Hematopoietic multipotent progenitor cell treated with erythropoietin and hydrocortisone succinate and interleukin-3 and kit ligand, for 8 days (in vitro differentiated cells): Measurements from ENCODE around the gene PBRM1.

ENCODE experiments used
- DNase-seq: peaks from one replicate; pipeline ENCODE4 v3.0.0-alpha.2; 2015

The PBRM1 gene

GRCh38 chr3:52663098-52663497 is 22.6 kb downstream of the PBRM1 start:
- no peak for DNase-seq

- DNase-seq, result no peak
Observed at GRCh38 chr3:52660046-52660445, 25.7 kb downstream of the PBRM1 start.

DNA sequence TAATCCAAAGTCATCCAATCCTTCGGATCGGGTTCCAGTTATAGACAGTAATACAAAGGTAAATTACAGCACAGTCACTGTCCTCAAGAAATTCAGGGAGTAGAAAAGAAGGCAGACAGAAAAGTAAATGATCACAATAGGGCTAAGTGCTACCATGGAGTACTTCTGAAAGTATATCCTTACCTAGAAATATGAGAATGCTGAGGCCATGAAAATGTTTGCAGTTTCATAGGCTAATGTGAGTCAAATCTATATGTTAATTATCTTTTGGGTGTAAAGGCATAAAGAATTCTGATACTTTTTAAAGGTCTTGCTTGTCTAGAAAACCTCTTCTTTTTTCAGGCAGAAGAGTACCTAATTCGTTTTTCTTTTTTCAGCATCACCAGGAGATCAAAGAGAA is 29.8 kb downstream of the PBRM1 start:
- DNase-seq, result no peak

GRCh38 chr3:52651592-52651991 is 34.1 kb downstream of the PBRM1 start:
- DNase-seq, result no peak

DNA sequence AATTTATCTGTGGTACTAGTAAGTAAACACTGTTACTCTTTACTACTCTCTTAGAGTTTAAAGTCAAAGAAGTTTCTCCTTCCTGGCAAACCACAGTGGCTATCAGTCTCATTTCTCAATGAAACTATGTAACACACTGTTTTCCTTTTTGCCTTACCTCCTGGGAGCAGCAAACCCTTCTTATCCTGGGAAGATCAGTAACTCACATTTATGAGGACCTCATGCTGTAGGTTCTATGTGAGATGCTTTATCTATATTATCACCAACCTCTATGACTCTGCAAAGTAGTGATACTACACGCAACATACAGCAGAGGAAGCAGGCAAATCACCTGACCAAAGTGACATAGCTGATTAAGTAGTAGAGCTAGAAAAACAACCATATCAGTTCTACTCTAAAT is 35.3 kb downstream of the PBRM1 start:
- peak; percentile 50 for DNase-seq

DNA sequence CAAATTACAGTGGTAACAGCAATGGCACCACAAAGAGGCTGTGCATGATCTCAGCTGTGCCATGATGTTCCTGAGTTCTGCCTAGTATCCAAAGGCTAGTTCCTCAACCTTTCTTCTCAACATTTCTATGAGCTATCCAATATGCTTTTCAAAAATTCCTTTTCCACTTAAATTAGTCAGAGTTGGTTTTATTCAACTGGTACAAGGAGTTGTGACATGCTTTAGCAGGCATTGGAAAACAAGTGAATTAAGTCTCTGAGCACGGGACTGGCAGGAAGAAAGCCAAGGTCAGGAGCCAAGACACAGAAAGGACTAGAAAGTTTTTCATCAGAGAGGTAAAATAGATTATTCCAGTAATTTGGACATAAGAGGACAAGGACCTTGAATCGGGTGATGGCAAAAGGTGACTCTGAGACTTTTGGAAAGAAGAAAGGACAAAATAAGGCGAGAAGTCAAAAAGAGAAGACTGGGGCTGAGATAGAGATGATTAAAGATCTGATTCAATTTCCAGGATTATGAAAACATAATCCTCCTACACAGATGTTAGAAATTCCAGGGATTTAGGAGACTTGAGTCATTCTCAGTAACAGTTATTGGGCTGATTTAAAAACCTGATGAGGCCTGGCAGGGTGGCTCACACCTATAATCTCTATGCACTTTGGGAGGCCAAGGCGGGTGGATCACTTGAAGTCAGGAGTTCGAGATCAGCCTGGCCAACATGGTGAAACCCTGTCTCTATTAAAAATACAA is 36.1 kb downstream of the PBRM1 start:
- DNase-seq, result no peak

DNA sequence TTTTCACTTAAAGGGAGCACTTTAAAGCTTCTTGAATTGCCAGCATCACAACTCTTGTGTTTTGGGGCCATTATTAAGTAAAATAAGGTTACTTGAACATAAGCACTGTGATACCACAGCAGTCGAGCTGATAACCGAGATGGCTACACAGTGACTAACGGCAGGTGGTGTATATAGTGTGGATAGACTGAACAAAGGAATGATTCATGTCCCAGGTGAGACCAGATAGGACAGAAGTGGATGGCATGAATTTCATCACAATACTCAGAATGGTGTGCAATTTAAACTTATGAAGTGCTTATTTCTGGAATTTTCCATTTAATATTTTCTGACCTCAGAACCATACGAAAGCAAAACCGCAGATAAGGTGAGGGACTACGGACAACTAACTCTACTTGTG is 40.2 kb downstream of the PBRM1 start:
- no peak for DNase-seq

DNA sequence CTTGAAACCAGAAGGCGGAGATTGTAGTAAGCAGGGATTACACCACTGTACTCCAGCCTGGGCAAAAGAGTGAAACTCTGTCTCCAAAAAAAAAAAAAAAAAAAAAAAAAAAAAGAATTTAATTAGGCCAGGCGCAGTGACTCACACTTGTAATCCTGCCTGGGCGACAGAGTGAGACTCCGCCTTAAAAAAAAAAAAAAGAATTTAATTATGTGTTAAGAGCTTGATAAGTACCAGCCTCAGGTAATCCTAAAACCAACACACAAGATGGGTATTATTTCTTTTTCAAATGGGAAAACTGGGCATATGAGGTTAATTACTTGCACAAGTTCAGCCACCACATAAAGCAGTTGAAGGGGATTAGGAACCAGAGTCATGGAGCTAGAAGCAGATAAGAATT is 49.0 kb downstream of the PBRM1 start:
- peak; percentile 15 for DNase-seq

DNA sequence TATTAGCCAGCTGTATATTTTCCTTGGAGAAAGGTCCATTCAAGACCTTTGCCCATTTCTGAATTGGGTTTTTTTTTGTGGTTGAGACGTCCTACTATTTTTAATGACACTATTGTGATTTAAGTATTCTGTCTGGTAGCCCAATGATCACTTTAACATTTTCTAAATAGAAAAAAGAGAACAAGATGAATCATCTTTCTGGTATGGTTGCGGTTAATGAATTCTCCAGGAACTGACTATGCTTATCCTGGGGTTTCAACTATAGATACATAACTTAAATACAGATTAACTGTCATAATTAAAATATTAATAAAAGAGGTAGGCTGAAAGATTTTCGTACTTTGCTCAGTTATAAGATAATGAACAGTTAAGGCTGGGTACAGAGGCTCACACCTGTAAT is 51.9 kb downstream of the PBRM1 start:
- DNase-seq, result no peak

DNA sequence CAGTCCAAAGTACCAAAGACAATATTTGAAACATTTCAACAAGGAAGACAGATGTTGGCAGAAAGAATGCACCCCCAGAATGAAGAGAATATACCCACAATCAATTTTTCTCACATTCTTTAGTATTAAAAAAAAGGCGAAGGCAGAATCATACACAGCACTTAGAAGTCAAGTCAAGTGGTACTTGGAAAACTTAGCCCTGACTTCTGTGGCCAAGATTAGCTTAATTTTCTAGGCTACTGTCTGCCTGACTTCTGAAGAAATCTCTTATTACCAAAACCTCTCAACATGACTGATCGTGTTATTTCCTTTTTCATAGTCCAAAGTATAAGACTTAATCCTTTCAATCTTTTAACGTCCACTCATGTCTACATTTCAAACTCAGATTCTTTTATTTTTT is 60.7 kb downstream of the PBRM1 start:
- DNase-seq, result no peak

DNA sequence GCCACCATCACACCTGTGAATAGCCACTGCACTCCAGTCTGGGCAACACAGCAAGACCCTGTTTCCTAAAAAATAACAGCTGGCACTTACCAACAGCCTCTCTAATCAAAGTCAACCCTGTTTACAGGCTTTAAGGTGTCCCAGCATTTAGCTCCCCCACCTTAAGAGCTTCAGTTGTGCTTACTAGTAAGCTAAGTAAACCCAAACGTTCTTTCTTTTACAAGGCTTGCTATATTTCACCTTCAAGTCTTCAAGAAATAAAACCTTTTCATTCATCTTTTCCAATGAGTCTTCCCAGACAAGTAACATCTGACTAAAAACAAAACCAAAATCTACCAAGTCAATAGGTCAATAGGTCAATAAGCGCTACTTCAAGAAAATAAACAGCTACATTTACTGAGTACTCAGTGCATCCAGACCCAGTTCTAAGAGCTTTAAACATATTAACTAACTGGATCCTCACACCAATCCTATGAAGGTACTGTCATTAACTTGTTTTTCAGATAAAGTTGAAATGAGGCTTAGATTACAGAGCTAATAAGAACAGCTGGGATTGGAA is 62.4 kb downstream of the PBRM1 start:
- DNase-seq, result no peak

- DNase-seq, result no peak
Observed at GRCh38 chr3:52620580-52620979, 65.1 kb downstream of the PBRM1 start.

GRCh38 chr3:52615166-52615565 is 70.5 kb downstream of the PBRM1 start:
- no peak for DNase-seq

GRCh38 chr3:52614689-52615088 is 71.0 kb downstream of the PBRM1 start:
- DNase-seq, result no peak

GRCh38 chr3:52609316-52609815 is 76.3 kb downstream of the PBRM1 start:
- no peak for DNase-seq

DNA sequence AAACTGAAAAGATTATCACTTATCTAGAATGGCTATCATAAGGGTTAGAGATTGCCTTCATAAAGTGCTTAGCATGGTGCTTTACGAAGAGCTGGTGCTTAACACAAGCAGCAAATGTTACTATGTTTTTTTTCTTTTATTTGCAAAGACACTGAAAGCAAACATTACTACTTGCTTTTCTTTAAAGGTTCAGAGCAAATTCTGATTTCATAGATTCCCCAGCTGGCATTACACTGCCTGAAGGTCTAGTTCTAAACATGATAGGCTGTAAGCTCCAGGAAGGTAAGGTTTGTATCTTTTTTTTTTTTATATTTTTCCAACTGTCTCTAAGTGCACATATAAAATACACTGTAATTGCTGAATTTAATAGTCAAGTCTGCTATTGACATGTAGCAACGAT is 77.4 kb downstream of the PBRM1 start:
- DNase-seq, result no peak

GRCh38 chr3:52606373-52607085 is 79.2 kb downstream of the PBRM1 start:
- DNase-seq, result peak; percentile 10

DNA sequence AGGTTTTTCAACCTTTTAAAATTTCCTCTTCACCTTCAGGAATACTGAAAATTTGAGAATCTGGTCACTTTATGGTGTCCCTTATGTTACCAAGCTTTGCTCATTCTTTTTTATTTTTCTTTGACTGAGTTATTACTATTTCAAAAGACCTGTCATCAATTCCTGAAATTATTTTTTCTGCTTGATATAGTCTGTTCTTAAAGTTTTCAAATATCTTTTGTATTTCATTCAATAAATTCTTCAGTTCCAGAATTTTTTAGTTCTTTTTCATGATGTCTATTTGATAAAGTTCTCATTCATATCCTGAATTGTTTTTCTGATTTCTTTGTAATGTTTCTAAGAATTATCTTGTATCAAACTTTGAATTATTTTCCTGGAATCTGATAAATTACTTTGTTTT is 85.5 kb downstream of the PBRM1 start:
- no peak for DNase-seq

DNA sequence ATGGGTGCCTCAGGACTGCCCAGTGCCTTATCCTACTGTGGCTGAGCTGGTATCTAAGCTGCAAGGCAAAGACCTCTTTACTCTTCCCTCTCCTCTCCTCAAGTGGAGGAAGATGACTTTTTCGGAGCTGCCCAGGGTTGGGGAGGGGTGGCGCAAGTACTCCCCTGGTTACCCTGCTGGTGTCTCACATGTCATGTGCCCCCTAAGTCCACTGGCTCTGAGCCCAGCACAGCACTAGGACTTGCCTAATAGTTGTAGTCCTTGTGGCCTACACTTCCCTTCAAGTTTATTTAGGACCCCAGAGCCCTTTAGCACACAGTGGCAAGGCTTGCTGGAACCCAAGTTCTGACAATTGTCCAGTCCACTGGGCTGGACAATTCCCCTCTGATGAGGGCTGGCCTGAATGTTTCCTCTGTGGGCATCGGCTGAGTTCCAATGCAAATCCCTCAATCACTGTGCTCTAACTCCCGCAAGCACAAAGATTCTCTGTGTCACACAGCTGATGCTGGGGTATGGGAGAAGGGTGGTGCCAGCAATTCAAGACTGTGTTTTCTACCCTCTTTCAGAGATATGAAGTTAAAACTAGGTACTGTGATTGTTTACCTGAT is 89.0 kb downstream of the PBRM1 start:
- no peak for DNase-seq

DNA sequence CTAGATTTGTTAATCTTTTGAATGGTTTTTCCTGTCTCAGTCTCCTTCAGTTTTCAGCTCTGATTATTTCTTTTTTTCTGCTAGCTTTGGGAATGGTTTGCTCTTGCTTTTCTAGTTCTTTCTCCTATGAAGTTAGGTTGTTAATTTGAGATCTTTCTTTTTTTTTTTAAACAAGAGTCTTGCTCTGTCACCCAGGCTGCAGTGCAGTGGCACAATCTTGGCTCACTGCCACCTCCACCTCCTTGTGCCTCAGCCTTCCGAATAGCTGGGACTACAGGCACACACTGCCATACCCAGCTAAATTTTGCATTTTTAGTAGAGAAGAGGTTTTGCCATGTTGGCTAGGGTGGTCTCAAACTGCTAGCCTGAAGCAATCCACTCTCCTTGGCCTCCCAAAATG is 92.6 kb downstream of the PBRM1 start:
- DNase-seq, result no peak

GRCh38 chr3:52574056-52574965 is 111.4 kb downstream of the PBRM1 start:
- DNase-seq, result no peak

GRCh38 chr3:52572221-52572620 is 113.5 kb downstream of the PBRM1 start:
- peak; percentile 35 for DNase-seq

GRCh38 chr3:52570076-52570475 is 115.6 kb downstream of the PBRM1 start:
- no peak for DNase-seq
